ENCODE measurements around the gene KANSL1.

KANSL1 gene

DNA sequence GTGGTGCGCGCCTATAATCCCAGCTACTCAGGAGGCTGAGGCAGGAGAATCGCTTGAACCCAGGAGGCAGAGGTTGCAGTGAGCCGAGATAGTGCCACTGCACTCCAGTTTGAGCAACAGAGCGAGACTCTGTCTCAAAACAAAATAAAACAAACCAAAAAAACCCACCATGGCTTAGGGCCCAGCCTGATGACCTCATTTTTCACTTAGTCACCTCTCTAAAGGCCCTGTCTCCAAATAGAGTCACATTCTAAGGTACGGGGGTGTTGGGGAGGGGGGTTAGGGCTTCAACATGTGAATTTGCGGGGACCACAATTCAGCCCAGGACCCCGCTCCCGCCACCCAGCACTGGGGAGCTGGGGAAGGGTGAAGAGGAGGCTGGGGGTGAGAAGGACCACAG is 195.6 kb downstream of the KANSL1 start:
- no peak for DNase-seq (ENCODE audit: low read depth)

DNA sequence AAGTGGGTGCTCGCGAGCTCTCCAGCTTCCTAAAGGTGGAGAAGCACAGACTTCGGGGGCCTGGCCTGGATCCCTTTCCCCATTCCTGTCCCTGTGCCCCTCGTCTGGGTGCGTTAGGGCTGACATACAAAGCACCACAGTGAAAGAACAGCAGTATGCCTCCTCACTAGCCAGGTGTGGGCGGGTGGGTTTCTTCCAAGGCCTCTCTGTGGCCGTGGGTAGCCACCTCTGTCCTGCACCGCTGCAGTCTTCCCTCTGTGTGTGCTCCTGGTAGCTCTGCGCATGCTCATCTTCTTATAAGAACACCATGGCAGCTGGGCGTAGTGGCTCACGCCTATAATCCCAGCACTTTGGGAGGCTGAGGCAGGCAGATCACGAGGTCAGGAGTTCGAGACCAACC is 196.1 kb downstream of the KANSL1 start:
- no peak for DNase-seq (ENCODE audit: low read depth)

DNA sequence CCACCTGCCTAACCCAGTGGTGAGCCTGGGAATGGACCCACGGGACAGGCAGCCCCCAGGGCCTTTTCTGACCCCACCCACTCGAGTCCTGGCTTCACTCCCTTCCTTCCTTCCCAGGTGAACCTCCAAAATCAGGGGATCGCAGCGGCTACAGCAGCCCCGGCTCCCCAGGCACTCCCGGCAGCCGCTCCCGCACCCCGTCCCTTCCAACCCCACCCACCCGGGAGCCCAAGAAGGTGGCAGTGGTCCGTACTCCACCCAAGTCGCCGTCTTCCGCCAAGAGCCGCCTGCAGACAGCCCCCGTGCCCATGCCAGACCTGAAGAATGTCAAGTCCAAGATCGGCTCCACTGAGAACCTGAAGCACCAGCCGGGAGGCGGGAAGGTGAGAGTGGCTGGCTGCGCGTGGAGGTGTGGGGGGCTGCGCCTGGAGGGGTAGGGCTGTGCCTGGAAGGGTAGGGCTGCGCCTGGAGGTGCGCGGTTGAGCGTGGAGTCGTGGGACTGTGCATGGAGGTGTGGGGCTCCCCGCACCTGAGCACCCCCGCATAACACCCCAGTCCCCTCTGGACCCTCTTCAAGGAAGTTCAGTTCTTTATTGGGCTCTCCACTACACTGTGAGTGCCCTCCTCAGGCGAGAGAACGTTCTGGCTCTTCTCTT is 196.8 kb downstream of the KANSL1 start:
- DNase-seq (ENCODE audit: low read depth): no peak

DNA sequence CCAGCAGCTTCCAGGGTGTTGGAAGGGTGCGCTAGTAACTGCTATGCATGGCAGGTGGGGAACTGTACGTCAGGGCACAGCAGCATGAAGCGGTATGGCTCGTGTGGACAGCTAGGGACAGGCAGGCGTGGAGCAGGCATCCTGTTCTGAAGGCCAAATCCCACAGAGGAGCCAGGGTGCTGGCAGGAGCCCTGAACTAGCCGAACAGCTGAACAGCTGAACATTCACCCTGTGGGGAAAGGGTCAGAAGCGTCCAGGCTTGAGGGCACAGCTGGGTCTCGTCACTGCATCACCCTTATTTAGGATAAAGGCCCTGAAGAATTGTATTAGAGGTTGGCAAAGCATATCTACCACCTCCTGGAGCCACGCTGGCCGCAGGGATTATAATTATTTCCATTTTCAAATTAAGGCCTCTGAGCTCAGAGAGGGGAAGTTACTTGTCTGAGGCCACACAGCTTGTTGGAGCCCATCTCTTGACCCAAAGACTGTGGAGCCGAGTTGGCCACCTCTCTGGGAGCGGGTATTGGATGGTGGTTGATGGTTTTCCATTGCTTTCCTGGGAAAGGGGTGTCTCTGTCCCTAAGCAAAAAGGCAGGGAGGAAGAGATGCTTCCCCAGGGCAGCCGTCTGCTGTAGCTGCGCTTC is 197.5 kb downstream of the KANSL1 start:
- DNase-seq (ENCODE audit: low read depth): no peak

DNA sequence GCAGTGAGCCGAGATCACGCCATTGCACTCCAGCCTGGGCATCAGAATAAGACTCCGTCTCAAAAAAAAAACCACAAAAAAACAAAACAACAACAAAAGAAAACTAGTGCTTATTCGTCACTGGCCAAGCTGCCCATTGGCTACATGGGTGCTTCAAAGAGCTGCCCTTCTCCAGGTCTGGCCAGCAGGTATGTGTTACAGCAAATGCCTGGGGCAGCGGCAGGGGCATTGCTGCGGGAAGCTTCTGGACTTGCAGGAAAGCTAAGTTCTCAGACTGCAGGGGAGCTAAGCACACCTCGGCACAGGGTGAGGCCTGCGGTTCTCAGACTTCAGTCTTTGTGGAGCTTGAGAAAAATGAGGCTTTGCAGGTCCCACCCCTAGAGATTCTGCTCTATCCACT is 198.2 kb downstream of the KANSL1 start:
- DNase-seq (ENCODE audit: low read depth): no peak

DNA sequence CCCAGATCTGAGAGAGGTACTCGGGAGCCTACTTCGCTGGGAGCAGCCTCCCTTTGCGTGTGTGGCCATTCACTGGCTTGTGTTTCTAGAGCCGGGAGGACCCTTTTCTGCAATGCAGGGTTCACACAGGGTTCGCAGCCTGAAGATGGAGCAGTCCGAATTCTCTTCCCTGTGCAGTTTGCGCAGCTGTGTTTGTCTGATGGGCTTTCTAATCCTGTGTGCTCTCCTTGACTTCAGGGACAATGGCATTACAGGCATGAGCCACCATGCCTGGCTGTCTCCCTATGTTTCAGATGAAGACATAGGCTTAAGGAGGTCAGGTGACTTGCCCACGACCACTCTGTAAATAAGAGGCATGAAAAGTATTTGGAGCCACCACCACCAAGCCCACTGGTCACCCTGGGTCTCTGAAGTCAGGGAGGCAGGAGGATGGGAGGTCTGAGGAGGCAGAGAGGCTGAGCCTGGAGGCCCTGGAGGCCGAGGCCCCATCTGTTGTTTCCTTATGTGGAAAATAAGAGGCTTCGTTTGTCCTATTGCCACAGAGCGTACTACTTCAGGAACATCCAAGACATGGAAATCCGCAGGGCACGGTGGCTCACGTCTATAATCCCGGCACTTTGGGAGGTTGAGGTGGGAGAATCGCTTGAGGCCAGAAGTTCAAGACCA is 199.1 kb downstream of the KANSL1 start:
- no peak for DNase-seq (ENCODE audit: low read depth)

DNA sequence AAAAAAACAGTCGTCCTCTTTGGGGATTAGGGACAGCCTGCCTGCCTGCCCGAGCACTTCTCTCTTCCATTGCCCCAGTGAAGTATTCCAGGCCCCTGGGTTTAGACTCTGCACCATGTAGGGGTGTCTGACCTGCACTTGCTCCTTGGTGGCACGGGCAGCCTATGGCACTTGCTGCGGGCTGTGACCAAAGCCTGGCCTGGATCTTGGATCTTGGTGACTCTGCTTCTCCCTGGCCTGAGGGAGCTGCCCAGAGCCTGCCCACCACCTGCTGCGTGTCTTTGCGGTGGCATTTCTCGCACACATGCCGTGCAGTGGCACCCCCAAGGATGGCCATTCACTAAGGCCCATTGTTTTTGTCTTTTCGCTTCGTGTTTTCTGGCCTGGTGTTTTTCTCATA is 200.3 kb downstream of the KANSL1 start:
- DNase-seq (ENCODE audit: low read depth): no peak

DNA sequence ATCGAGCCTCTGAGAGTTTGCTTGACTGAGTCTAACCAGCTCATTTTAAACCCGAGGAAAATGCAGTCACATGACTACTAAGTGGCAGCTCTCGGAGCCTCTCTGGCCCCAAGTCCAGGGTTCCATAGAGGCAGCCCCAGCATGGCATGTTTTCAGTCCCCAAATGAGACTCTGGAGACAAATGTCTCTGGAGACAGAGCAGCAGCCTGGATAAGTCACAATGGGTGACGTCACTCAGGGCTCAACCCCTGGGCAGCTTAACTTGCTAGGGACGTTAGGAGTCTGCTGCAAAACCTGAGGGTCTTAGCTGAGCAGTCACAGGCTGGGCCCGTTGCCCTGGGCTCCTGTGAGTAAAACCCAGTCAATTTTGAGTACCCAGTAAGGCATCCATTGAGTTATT is 201.1 kb downstream of the KANSL1 start:
- DNase-seq (ENCODE audit: low read depth): no peak

DNA sequence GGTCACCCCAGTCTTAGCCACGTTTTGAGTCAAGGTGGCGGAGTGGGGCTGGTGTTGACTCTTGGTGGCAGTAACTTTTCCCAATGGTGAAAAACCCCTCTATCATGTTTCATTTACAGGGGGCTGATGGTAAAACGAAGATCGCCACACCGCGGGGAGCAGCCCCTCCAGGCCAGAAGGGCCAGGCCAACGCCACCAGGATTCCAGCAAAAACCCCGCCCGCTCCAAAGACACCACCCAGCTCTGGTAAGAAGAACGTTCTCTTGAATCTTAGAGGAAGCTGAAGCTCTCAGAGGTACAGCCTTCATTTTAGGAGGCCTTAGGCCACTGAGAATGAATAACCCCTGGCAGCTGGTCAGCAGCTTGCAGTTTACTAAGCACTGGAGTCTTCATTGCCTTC is 201.9 kb downstream of the KANSL1 start:
- no peak for DNase-seq (ENCODE audit: low read depth)

DNA sequence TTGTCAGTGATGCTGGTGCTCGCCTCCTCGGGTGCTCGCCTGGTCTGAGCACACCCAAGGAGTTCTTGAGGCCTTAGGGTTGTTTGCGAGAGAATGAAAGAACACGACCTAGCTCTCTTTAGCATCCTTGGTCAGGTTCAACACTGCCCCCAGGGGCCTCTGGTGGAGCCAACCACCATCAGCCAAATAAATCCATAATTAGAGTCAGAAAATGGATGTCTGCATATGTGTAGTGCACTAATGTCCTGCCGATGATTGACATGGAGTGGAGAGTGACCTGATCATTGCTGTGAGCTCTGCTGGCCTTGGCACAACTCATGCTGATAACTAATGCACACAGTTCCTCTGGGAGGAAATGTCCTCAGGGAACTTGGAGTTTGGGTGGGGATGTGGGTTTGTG is 202.3 kb downstream of the KANSL1 start:
- DNase-seq (ENCODE audit: low read depth): no peak

DNA sequence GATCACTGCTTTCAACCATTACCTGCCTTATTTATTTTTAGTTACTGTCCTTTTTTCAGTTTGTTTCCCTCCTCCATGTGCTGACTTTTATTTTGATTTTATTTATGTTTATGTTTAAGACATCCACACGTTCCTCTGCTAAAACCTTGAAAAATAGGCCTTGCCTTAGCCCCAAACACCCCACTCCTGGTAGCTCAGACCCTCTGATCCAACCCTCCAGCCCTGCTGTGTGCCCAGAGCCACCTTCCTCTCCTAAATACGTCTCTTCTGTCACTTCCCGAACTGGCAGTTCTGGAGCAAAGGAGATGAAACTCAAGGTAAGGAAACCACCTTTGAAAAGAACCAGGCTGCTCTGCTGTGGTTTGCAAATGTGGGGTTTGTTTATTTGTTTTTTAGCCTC is 203.5 kb downstream of the KANSL1 start:
- DNase-seq (ENCODE audit: low read depth): no peak

DNA sequence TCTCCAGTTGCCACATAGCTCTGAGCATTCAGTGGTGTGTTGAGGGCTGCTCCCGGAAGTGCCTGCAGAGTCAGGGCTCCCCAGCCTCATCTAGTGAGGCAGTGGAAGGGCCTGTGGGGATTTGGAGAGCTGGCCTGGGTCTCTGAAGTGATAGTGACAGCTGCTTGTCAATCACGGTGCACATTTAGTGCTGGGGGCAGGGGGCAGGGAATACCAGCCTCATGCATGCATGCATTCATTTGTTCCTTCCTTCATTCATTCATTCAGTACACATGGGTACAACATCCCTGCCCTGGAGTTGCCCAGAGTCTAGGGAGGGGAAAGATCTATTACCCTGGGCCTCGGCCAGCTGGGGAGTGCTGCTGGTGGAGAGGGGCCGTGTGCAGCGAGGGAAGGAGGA is 205.5 kb downstream of the KANSL1 start:
- DNase-seq (ENCODE audit: low read depth): no peak

DNA sequence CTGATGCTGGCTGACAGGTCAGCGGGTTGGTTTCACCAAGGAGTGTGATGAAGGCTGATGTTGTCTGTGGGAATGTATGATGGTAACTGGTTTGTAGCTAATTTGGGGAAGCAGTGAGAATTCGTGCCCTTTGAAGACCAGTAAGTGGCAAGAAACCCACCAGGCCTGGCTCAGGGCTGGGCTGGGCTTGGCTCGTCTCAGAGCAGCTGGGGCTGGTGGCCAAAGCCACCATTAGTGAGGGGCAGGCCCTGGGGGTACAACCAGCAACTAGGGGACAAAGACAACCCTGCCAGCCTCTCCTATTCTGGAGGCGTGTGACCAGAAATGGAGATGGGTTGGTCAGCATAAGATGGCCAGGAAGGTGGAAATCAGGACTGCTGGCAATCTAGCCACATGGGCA is 207.2 kb downstream of the KANSL1 start:
- DNase-seq (ENCODE audit: low read depth): no peak

DNA sequence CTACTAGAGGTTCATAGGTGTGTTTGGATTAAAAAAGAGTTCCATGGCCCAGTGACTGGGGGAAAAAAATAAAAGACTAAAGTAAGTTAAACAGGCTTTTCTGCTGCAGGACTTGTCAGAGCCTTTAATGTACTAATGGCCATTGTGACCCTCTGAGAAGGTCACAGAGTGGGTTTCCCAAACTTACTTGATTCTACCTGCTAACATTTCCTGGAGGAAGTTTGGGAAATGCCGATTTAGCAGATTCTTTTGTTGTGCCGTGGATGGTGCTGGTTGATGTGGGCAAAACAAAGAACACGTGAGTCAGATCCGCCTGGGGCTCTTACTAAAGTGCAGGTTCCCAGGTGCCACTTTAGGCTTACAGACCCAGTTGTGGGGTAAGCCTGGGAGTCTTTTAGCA is 207.8 kb downstream of the KANSL1 start:
- no peak for DNase-seq (ENCODE audit: low read depth)

DNA sequence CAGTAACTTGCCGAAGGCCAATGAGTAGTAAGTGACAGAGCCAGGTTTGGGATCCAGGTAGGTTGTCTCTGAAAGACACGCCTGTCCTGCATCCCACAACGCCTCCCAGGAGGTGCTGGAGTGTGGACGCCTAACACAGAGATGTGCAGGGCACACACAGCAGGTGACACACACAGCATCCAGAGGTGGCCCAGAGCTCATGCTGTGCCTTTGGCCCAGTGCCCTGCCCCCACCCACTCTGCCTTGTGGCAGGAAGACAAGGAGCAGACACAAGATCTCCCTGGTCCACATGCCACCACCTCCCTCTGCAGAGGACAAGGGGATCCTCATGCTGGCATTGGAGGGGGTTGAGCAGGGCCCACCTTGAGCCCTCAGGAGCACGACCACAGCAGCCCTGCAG is 208.9 kb downstream of the KANSL1 start:
- DNase-seq (ENCODE audit: low read depth): no peak

DNA sequence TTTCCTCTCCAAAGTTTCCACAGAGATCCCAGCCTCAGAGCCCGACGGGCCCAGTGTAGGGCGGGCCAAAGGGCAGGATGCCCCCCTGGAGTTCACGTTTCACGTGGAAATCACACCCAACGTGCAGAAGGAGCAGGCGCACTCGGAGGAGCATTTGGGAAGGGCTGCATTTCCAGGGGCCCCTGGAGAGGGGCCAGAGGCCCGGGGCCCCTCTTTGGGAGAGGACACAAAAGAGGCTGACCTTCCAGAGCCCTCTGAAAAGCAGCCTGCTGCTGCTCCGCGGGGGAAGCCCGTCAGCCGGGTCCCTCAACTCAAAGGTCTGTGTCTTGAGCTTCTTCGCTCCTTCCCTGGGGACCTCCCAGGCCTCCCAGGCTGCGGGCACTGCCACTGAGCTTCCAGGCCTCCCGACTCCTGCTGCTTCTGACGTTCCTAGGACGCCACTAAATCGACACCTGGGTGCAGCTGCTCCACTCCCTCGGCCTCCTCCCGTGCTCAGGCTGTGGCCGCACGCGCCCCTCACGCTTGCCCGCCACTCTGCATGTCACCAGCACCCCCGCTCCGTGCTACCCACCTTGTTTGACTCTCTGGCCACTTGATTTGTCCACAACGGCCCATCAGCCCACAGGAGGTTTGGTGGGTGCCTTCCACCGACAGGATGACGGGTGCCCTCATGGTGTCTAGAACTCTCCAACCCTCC is 209.5 kb downstream of the KANSL1 start:
- DNase-seq (ENCODE audit: low read depth): no peak

DNA sequence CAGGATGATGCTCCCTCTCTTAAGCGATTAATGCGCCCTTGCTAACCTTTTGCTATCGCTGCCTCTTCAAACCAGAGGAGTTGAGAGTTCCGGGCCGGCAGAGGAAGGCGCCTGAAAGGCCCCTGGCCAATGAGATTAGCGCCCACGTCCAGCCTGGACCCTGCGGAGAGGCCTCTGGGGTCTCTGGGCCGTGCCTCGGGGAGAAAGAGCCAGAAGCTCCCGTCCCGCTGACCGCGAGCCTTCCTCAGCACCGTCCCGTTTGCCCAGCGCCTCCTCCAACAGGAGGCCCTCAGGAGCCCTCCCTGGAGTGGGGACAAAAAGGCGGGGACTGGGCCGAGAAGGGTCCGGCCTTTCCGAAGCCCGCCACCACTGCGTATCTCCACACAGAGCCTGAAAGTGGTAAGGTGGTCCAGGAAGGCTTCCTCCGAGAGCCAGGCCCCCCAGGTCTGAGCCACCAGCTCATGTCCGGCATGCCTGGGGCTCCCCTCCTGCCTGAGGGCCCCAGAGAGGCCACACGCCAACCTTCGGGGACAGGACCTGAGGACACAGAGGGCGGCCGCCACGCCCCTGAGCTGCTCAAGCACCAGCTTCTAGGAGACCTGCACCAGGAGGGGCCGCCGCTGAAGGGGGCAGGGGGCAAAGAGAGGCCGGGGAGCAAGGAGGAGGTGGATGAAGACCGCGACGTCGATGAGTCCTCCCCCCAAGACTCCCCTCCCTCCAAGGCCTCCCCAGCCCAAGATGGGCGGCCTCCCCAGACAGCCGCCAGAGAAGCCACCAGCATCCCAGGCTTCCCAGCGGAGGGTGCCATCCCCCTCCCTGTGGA is 210.2 kb downstream of the KANSL1 start:
- no peak for DNase-seq (ENCODE audit: low read depth)

DNA sequence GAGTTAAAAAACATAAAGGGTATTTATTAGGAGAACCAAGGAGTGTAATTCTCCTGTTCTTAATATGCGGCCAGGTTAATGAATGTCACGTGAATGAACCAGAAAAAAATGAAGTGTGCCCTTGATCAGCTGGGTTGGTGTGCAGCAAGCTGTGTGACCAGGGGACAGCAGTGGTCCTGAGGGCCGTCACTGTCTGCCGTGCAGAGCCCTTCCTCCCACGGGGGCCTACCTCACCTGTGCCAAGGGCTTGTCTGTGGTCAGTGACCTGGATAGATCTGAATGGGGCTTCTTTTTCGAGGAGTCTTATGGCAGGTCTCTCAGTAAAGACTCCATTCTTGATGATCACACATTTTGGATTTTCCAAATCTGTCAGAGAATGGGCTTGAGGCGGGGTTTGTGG is 211.9 kb downstream of the KANSL1 start:
- no peak for DNase-seq (ENCODE audit: low read depth)

DNA sequence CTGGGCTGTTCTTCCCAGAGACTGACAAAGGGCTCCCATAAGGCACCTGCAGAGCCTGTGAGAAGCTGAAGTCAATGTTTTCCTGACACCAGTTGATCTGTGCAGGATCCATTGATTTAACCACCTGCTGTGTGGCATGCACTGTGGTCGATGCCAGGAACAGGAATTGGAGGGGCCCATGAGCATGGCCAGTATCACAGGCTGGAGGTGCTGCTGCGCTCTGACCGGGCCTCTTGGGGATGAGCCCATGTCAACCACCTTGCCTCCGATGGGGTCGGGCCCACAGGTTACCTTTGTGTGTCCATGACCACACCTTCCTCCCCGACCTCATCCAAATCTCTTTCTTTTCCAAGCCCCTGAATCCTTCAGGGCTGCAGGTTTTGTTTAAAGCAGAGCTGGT is 212.4 kb downstream of the KANSL1 start:
- no peak for DNase-seq (ENCODE audit: low read depth)
